T-helper 1 cell treated with Interleukin-12 subunit alpha and Interleukin-12 subunit beta and Interleukin-4 antibody, amounts not matched to agents 30 ng/mL and 1 ng/mL, for 36 hours (primary cell): Measurements from ENCODE around the gene JSRP1. TPM values are rescaled to one million over a fixed set of nuclear protein-coding genes. Genes with fewer than 3 reads are reported as not detected.

Source experiments
- intact Hi-C: fragments of 100-400 bp; cut with micrococcal nuclease; formaldehyde crosslinking; loops from one replicate; pipeline ENCODE4 v1.15.1; 2024
- total RNA-seq: library from RNA; stranded (reverse); gene quantifications from 2 replicates; pipeline ENCODE4 v1.2.3, GENCODE V29; 2022

Gene JSRP1
- total RNA-seq, 1 donor from 2014 or later = not detected

DNA sequence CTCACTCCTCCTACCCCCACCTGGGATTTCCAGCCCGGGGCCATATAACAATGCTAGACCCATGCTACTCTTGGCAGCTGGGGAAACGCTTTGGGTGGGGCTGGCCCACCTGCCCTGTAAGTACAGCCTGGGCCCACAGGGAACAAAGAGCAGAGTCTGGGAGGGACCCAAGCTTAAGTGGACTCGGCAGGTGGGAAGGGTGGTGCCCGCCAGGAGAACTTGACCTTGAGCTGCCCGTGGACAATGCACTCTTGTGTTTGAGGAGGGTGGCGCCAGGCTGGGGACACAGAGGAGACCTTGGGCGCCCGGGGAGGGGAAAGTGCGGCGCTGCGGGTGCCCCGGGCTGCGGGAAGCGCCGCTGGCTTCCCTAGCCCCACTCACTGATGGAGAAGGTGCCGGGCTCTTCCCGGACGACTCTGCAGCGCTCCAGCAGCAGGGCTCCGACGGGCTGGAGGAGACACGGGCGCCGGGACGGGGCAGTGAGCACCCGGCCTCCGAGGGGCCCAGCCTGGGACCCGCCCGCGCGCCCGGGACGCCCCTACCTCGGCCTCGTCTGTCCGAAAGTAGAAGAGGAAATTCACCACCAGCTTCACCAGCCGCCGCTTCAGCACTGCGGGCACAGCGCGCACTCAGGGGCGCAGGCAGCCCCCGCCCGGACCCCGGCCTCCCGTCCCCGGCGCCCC is 20.7 kb downstream of the JSRP1 start:
- intact Hi-C loops = loop anchor here (1.0 to 5.0 kb wide), 12 partner anchors 23 to 402 kb away; partner anchors contain the start of genes AP3D1, IZUMO4, LMNB2 and MOB3A

DNA sequence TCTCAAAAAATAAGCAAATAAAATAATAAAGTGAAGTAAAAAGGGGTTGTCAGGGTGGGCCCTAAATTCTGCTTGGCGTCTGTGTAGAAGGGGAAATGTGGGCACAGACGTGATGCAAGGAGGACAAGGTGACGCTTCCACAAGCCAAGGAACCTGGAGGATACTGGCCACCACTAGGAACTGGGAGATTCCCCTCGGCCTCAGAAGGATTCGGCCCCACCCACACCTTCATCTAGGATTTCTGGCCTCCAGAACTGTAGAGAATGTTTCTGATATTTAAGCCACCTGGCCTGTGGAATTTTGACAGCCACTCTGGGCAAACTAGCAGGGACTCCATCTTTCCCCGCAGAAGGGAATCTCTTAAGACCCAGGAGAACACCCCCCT is 21.2 kb downstream of the JSRP1 start:
- intact Hi-C loops = loop anchor here (5.0 kb wide), 1 partner anchor 222 kb away; the partner anchor contains the start of gene LMNB2

DNA sequence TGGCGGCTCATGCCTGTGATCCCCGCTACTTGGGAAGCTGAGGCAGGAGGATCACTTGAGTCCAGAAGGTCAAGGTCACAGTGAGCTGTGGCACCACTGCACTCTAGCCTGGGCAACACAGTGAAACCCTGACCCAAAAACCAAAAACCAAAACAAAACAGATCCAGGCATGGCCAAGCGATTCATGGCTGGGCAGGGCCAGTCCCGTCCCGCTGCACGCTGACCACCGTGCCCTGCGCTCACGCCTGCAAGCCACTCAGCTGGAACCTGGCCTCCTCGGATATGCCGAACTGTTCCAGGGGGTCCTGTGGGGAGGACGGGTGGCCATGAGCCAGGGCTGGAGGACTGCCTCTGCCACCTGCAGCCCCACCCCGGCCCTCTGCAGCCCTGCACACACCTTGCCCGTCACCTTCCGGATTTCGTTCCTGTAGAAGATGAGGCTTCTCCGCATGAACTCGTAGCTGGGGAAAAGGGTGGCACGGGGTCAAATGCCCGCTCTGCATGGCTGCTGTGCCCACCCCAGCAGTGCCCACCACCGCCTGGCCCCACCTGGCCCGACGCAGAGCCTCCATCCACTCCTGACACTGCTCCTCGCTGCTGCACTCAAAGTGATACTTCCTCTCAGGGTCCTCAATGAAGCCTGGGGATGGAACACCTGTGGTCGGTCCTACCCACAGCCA is 22.5 kb downstream of the JSRP1 start:
- intact Hi-C loops = no loop called here

DNA sequence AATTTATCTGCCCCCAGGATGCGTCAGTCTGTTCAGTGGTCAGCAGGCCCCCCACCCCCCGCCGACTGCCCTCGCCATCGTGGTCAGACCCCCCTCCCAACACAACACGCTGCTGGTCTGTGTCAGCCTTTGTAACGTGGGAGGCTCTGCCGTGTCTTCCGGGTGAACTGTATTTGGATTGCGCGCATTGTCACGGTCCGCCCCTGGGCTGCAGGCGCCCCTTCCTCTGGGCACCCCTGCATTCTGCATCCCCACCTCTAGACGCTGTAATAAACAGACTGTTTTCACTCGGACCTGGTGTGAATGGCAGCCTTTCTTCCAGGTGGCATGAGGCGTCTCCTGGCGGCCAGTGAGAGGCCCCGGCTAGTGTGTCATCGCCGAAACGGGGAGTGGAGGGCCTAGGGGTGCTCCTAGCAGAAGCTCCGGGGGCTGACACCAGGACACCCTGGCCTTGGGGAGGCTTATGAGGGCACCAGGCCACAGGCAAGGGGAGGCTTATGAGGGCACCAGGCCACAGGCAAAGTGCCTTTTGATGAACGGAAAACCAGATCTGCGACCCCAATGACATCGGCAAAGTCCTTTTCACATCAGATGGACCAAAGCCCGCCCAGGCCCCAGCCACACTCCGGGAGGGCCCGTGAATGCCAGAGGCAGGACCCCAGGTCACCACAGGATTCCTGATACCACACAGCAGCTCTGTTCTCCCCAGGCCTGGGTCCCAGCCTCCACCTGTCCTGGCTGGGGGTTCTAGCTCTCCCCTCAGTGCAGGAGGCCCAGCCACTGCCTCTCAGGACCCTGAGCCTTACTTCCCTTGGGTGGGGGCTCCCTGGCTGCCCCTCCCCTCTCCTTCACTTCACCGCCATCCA is 23.7 kb downstream of the JSRP1 start:
- intact Hi-C loops = no loop called here

DNA sequence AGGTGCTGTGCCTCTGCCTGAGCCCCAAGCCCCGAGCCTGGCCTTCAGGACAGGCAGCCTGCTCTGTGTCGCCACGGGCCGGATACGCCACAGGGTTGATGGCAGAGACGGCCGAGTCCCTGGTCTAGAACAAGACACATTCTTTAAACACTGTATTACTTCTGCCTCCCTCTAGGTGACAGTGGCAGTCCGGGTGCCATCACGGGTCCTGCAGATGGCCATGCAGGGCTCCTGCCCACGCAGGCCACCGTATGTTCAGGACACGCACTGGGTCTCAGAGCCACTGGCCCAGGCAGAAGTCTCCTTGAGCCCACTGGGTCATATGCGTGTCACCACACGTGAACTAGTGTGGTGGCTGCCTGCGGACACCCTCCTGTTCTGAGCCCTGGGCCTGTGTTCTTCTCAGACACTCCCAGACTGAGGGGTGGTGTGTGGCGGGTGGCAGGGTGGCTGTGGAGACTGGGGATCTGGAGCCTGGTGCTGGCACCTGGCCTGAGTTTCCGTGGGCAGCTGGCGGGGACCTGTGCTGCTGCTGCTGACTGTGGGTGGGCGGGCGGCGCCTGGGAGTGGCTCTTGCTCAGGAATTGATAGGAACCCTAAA is 24.5 kb downstream of the JSRP1 start:
- intact Hi-C loops = no loop called here

DNA sequence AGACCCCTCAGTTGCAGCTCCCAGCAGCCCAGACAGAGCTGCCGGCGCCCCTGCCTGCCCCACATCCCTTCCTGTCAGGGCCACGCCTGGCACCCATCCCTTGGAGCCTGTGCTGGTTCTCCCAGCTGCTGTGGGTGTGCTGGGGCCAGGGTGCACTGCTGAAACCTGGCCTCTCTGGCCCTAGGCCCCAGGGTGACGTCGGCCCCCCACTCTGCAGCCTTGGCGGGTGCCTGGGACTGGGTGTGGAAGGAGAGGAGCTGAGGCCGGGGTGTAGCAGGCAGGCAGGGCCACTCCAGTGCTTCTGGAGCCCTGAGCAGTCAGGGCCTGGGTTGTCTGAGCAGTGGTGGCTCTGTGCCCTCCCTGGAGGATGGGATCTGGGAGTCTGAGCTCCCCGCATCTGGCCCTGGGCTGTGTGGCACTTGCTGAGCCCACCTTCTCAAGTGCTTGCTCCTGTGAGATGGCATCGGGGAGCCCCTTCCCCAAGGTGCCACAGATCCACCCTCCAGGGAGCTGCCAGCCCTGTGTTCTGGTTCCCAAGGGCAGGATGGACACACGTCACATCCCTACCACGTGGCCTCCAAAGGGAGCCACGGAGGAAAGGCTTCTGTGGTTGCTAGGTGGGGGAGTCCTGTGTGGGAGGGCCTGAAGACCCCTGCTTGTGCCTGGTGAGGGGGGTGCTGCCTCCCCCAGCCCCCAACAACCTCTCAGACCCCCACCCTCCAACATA is 25.2 kb downstream of the JSRP1 start:
- intact Hi-C loops = no loop called here

DNA sequence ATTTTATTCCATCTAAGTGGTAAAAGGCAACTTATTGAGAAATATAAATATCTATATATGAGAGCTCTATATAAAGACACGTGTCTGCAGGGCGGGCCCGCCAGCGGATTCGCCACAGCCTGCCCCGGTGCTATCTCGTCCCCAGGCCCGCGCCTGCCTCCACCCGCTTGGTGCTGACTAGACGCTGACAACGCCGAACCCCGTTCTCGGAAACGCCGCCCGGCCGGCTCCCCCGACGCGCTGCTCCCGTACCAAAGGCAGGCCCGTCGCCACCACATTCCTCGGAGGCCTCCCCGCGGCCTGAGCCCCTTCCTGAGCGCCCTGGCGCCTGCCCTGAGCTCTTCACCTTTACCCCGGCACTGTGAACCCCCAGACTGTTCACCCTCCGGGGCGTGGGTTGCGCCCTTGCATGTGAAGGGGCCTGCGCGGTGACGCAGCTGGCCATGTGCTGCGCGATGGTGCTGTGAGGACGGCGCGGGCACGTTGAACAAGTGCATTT is 26.1 kb downstream of the JSRP1 start:
- intact Hi-C loops = no loop called here

DNA sequence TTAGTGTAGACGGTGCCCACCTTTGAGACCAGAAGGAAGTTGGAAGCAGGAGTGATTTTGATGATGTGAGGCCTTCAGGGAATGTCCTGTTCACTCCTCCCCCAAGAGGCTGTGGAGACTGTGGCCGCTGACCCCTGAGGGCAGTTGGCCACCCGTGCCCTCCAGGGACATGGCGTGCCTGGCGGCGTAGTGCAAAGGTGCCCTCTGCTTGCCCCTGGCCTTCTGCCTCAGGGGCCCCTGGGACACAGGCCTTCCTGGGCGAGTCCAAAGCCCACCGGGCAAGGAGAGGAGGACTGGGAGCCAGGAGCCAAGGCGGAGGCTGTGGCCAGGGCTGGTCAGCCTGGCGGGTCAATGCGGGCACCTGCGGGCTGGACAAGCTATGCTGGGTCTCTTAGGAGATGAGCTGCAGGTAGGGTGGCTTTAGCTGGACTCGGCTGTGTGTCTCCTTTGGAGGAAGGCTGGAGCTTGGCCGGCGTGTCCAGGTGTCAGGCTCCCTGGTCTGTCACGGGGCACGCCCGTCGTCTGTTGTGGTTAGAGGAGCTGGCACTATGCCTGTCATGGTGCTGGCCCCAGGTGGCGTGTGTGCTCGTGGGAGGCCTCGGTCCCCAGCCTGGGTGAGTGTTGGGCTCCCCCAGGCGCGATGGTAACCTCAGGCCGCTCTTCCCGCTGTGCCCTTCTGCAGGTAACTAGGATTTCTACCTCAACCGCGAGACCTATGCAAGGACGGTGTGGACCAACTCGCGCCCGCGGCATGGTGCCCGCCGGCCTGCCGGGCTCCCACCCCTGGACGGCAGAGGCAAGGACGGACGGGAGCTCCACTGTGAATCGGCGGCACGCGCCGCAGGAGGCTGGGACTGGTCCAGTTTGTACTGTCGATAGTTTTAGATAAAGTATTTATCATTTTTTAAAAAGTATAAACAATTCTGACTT is 26.8 kb downstream of the JSRP1 start:
- intact Hi-C loops = no loop called here

DNA sequence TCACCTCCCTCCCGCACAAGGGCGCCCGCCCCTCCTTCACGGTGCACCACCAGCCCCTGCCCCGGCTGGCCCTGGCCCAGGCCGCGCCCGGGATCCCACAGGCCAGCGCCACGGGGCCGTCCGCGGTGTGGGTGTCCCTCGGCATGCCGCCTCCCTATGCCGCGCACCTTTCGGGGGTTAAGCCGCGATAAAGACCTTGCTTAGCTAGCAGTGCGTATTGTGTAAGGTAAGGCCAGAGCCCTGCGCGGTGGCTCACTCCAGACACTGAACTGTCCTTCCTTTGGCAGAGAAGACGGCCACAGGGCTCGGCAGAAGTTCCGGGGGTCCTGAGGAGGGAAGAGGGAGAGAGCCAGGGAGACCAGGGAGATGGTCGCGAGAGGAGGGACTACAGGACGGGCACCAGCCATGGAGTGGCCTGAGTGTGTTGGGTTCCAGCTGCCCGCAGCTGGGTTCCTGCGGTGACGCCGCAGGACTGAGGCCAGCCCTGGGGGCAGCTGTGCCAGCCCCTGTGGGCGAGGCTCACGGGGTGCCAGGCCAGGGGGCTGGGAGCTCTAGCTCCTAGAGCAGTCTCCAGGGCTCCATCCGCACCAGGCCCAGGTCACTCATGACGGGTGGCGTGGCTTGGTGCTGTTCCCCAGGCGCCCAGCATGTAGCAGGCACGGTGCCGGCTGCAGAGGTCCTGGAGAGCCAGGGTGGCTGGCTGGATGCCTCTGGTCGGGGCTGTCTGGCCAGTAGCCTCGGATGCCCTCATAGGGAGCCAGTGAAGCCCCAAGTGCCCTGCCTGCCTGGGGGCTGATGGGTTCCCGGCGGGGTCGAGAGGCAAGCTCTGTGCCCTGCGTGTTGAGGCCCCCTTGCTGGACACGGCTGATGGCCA is 27.8 kb downstream of the JSRP1 start:
- intact Hi-C loops = no loop called here

DNA sequence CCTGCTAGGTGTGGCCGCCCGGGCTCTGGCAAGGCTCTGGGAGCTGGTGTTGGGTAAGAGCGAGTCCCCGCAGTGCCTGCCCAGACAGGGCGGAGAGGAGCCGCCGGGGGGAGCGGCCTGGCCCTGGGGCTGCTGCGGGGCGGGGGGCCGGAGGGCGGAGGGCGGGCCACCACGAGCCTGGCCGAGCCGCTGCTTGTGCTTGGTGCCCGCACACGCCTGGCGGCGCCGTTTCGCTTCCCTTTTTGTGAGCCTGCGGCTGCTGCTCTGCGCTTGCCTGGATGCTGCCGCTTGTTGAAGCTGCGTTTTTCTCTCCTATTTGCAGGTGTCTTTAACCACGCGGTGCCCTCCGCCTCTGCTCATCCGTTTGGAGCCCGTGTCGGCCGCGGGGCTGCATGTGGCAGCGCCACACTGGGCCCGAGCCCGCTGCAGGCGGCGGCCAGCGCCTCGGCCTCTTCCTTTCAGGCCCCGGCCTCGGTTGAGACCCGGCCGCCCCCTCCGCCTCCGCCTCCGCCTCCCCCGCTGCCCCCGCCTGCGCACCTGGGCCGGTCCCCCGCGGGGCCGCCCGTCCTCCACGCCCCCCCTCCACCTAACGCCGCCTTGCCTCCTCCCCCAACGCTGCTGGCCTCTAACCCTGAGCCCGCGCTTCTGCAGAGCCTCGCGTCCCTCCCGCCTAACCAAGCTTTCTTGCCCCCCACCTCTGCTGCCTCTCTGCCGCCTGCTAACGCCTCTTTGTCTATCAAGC is 28.6 kb downstream of the JSRP1 start:
- intact Hi-C loops = no loop called here

DNA sequence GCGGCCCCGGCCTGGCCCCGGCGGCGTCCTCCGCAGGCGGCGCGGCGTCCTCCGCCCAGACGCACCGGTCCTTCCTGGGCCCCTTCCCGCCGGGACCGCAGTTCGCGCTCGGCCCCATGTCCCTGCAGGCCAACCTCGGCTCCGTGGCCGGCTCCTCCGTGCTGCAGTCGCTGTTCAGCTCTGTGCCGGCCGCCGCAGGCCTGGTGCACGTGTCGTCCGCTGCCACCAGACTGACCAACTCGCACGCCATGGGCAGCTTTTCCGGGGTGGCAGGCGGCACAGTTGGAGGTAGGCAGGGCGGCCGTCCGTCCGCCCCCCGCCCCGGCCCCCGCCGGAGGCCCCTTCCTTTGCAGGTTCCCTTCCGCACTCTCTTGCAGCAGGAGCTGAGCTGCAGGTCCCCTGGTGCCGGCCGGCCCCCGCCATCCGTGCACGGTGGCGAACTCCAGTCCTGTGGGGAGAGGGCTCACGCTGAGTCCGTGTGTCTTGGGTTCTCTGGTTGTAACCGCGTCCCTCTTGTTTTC is 29.3 kb downstream of the JSRP1 start:
- intact Hi-C loops = no loop called here

DNA sequence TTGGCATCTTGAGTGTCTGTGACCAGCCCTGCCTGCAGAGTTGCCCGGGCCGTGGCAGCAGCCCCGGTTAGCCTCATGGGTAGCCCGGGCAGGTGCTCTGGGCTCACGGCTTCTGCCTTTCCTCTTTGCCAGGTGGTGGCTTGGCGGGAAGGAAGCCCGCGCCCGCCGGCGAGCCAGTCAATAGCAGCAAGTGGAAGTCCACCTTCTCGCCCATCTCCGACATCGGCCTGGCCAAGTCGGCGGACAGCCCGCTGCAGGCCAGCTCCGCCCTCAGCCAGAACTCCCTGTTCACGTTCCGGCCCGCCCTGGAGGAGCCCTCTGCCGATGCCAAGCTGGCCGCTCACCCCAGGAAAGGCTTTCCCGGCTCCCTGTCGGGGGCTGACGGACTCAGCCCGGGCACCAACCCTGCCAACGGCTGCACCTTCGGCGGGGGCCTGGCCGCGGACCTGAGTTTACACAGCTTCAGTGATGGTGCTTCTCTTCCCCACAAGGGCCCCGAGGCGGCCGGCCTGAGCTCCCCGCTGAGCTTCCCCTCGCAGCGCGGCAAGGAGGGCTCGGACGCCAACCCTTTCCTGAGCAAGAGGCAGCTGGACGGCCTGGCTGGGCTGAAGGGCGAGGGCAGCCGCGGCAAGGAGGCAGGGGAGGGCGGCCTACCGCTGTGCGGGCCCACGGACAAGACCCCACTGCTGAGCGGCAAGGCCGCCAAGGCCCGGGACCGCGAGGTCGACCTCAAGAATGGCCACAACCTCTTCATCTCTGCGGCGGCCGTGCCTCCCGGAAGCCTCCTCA is 30.0 kb downstream of the JSRP1 start:
- intact Hi-C loops = no loop called here

DNA sequence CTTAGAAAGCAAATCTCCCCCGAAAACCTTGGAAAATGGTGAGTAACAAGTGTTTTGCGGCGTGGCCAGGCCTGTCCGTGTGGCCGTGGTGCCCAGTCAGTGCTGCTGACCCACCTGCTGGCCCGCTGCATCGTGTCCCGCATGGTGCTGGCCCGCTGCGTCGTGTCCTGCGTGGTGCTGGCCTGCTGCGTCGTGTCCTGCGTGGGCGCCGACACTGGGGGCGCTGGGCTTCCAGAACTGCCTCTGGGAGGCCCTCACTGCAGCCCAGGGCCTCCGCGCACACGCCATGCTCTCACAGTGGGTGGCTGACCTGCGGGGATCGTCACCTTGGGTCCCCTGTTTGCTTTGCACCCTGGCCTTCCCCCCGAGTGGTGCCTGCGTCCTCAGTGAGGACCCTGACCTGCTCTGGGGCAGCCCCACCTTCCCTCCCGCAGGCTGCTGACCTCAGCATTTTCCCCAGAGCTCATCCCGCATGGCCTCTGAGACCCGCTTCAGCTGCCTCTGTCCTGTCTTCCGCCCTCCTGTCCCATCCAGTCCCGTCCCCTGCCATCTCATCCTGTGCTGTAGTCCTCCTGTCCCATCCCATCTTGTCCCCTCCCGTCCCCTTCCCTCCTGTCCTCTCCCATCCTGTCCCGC is 30.7 kb downstream of the JSRP1 start:
- intact Hi-C loops = no loop called here

DNA sequence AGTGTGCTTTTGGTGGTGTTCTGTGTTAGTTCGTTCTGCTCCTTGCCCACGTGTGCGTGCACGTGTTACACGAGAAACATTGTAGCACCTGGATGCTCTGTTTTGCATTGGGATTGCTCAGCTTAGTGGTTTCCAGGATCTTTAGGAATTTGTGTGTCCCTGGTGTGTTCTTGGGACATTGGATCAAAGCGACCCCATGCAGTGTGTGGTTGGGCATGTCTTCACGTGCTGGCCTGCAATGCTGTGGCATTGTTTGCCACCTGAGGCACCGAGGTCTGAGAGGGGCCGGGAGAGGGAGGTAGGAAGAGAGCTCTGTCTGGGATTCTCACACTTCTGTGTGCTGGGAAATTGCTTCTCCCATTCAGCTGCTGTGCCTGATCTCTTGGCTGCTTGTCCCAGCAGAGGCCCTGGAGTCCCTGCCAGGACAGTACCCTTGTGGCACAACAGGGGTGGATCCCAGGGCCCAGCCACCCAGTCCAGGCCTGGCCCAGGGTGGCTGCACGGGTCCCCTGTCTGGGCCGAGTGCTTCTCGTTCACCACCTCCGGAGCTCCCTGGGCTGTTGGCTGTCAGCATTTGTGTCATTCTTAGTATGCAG is 31.4 kb downstream of the JSRP1 start:
- intact Hi-C loops = no loop called here

DNA sequence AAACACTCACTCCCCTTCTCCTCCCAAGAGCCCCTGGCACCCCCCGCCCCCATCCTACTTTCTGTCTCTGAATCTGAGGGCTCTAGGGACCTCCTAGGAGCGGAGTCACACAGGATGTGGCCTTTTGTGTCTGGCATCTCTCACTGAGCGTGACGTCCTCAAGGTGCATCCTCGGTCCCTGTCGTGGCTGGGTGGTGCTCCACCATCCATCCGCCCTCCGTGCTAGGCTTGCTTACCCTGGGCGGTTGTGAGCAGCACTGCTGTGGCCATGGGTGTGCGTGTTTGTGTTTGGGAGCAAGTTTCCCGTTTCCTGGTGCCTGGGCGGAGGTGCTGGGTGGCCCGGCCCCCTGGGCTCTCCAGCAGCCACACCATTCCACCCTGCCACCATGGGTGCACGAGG is 32.3 kb downstream of the JSRP1 start:
- intact Hi-C loops = no loop called here

DNA sequence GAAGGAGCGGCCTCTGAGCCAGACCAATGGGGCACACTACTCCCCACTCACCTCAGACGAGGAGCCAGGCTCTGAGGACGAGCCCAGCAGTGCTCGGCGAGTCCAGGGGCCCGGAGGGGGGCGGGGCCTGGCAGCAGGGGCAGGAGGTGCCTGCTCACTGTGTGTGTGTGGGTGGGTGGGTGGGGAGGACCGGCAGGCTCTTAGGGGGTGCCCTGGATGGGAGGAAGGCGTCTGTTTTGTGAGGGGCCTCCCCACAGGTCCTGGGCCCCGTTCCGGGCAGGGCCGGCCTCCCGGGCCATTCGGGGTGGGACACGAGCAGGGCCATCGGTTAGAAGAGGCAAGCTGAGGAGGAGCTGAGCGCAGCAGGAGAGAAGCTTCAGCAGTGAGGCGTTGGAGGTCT is 32.8 kb downstream of the JSRP1 start:
- intact Hi-C loops = no loop called here
